Measurements from ENCODE around the gene SPPL2B.
"Not testable (repeated sequence)": the region's sequence is repeated elsewhere in the genome, so short reads cannot be mapped to it uniquely, and the experiment has no call there.

Gene SPPL2B

DNA sequence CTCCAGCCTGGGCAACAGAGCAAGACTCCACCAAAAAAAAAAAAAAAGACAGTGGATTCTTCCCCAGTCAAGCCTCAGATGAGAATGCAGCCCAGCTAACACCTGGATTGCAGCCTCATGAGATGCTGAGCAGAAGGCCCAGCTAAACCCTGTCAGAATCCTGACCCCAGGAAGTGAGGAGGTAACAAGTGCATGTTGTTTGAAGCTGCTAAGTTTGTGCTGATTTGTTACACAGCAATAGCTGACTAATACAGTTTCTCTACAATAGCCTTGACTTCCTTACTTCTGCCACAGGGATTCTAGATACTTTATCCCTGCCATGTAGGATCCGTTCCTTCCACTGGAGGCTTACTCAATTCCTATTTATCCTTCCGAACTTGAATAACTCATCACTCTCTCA, 52.1 kb downstream of the SPPL2B start:
- no peak for DNase-seq (ENCODE audit: low read depth in 2 of 2)

DNA sequence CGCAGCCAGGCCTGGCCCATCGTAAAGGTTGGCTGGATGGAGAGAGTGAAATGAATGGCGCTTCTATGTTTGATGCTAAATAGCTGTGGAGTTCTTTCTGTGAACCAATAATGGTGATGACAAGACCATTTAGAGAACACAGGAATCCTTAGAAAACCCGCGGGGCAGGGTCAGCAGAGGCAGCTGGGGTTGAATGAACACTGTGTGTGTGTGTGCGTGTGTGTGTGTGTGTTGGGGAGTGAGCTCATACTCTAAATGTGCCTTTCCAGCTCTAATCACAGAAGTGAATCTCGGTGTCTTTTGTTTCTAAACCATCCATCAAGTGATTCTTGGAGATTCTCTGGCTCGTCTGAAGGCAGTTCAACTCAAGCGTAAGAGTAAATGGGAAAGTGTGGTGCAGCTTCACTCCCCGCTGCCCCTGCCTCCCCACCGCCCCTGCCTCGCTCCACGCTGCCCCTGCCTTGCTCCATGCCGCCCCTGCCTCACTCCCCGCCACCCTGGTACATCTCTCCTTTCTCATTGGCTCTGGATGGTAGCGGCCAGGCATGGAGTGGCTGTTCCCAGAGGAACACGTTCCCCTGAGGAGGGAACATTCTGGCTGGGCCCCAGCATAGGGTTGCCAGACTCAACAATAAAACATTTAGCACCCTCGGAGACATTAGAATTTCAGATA, 52.8 kb downstream of the SPPL2B start:
- no peak for DNase-seq (ENCODE audit: low read depth in 2 of 2)

DNA sequence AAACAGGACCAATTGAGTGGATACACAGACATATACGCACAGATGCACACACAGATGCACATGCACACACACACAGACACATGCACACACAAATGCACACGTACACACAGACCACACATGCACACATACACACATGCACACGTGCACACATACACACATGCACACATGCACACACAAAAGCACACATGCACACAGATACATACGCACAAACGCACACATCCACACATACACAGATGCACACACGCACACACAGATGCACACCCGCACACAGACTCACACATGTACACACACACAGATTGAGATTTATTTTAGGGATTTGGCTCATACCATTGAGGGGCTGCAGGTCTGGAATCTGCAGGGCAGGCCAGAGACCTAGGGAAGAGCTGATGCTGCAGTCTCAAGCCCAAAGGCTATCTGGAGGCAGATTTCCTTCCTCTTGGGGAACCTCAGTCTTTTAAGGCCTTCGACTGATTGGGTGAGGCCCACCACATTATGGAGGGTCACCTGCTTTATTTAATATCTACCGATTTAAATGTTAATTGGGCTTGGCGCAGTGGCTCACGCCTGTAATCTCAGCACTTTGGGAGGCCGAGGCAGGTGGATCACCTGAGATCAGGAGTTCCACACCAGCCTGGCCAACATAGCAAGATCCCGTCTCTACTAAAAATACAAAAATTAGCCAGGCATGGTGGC, 54.2 kb downstream of the SPPL2B start:
- DNase-seq (ENCODE audit: low read depth in 2 of 2), result no peak

DNA sequence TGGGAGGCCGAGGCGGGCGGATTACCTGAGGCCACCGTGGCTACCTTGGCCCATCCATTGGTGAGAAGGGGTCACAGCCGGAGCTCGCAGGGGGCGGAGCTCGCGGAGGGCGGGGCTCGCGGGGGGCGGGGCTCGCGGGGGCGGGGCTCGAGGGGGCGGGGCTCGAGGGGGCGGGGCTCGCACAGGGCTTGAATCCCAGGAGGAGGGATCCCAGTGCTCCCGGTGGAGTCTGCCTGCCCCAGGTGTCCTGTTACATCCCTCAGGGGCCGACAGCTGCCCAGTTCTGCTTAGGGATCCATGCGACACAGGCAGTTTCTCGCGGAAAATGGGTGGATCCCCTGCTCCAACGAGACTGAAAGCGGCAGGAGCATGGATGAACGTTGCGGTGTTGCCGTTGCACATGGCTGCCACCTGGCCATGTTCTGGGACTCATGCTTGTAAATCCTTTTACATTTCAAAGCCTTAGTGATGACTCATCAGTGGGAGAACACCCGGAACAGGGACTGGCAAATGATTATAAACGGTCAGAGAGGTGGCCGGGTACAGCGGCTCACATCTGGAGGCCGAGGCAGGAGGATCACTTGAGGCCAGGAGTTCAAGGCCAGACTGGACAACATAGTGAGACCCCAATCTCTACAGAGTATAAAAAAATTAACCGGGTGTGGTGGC, 56.7 kb downstream of the SPPL2B start:
- peak in 1 of 2 experiments; percentile 51 for DNase-seq (ENCODE audit: low read depth in 2 of 2)

DNA sequence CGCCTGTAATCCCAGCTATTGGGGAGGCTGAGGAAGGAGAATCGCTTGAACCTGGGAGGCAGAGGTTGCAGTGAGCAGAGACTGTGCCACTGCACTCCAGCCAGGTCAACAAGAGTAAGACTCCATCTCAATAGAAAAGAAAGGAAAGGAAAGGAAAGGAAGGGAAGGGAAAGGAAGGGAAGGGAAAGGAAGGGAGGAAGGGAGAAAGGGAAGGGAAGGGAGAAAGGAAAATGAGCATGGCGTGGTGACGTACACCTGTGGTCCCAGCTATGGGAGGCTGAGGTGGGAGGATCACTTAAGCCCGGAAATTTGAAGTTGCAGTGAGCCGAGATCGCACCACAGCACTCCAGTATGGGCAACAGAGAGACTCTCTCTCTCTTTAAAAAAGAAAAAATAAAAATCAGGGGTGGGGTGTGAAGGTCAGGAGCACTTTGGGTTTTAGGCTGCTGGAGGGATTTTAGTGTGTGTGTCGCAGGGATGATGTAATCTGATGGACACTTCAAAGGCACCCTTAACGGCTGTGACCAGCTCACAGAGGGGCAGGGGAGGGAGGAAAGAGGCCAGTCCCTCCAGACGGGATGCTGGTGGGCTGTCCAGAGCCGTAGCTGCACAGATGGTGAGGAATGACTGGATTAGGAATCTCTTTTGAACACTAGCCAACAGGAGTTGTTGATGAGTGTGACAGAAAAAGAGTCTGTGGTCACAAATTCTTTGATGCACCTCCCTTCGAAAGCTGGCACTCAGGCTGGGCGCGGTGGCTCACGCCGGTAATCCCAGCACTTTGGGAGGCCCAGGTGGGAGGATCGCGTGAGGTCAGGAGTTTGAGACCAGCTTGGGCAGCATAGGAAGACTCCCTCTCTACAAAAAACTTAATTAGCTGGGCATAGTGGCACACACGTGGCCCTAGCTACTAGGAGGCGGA, 59.1 kb downstream of the SPPL2B start:
- DNase-seq (ENCODE audit: low read depth in 2 of 2), result no peak

DNA sequence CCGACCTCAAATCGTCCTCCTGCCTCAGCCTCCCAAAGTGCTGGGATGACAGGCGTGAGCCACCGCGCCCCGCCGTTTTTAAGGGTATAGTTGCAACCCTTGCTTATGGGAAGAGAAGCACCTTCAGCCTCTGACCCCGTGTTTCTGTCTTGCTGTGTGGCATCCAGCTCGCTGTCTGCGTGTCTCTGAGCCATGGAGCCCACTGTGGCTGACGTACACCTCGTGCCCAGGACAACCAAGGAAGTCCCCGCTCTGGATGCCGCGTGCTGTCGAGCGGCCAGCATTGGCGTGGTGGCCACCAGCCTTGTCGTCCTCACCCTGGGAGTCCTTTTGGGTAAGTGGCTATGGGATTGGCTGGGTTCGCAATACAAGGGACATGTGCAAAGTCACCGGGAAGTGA, 61.1 kb downstream of the SPPL2B start:
- no peak for DNase-seq (ENCODE audit: low read depth in 2 of 2)

DNA sequence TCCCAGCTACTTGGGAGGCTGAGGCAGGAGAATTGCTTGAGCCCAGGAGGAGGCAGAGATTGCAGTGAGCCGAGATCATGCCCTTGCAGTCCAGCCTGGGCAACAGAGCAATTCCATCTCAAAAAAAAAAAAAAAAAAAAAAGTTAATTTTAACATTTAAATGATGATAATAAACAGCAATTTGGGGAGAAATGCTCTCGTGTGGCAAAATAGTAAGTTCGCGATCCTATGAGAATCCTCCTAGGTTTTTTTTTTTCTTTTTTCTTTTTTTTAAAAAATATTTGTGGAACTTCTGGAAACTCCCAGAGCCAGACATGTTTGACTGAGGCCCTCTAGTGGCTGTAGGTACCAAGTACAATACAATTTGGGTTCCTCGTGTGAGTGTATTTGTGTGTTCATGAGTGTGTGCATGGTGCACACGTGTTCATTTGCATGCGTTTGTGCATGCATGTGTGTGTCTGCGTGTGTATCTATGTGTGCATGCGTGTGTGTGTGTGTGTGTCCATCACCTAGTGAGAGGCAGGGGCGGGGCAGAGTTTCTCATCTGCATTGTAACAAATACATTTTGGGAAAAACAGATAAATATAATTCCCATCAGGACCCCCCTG, 62.7 kb downstream of the SPPL2B start:
- peak; percentile 47 to 56 for DNase-seq (ENCODE audit: low read depth in 2 of 2)

DNA sequence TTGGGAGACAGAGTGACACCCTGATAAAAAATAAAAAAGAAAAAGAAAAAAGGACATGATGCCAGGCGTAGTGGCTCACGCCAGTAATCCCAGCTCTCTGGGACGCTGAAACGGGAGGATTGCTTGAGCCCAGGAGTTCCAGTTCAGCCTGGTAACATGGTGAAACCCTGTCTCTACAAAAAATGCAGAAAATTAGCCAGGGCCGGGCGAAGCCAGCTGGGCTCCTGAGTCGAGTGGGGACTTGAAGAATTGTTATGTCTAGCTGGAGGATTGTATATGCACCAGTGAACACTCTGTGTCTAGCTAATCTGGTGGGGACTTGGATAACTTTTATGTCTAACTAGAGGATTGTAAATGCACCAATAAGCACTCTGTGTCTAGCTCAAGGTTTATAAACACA, 63.9 kb downstream of the SPPL2B start:
- DNase-seq (ENCODE audit: low read depth in 2 of 2), result no peak

DNA sequence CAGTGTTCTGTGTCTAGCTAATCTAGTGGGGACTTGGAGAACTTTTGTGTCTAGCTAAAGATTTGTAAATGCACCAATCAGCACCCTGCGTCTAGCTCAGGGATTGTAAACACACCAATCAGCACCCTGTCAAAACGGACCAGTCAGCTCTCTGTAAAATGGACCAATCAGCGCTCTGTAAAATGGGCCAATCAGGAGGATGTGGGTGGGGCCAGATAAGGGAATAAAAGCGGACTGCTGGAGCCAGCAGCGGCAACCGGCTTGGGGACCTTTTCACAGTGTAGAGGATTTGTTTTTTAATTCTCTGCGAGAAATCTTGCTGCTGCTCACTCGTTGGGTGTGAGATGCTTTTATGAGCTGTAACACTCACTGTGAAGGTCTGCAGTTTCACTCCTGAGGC, 64.4 kb downstream of the SPPL2B start:
- DNase-seq (ENCODE audit: low read depth in 2 of 2), result not testable (repeated sequence)

DNA sequence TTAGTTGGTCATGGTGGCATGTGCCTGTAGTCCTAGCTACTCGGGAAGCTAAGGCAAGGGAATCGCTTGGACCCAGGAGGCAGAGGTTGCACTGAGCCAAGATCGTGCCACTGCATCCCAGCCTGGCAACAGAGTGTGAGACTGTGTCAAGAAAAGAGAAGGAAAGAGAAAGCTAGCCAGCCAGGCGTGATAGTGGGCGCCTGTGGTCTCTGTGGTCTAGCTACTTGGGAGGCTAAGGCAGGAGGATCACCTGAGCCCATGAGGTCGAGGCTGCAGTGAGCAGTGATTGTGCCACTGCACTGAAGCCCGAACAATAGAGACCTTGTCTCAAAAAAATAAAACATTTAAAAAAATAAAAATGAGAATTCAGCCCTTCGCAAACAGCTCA, 65.6 kb downstream of the SPPL2B start:
- no peak for DNase-seq (ENCODE audit: low read depth in 2 of 2)

DNA sequence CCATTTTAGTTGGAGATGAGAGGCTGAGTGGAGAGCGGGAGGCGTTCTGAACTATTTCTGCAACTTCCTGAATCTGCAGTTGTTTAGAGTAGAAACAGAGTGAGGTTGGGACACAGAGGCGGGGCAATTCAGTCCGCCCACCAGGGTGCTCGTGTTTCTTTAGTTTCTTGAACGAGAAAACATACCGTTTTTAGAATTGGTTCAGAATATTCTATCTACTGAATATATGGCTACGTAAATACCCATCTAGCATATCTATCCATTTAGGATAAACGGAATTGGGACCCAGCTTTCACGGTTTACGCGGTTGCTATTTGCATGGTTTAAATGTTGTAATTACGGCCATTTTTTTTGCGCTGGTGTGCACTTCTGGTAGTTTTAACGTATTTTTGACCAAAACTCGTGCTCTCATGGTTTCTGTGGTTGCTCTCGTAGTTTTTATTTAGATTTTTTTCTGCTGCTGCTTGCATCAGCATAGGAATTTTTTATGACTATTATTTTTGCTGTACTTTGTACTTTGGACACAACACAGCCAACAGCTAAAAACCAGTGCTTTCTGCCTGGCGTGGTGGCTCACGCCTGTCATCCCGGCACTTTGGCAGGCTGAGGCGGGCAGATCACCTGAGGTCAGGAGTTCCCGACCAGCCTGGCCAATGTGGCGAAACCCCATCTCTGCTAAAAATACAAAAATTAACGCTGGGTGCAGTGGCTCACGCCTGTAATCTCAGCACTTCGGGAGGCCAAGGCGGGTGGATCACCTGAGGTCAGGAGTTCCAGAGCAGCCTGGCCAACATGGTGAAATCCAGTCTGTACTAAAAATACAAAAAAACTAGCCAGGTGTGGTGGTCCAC, 66.2 kb downstream of the SPPL2B start:
- DNase-seq (ENCODE audit: low read depth in 2 of 2), result no peak

DNA sequence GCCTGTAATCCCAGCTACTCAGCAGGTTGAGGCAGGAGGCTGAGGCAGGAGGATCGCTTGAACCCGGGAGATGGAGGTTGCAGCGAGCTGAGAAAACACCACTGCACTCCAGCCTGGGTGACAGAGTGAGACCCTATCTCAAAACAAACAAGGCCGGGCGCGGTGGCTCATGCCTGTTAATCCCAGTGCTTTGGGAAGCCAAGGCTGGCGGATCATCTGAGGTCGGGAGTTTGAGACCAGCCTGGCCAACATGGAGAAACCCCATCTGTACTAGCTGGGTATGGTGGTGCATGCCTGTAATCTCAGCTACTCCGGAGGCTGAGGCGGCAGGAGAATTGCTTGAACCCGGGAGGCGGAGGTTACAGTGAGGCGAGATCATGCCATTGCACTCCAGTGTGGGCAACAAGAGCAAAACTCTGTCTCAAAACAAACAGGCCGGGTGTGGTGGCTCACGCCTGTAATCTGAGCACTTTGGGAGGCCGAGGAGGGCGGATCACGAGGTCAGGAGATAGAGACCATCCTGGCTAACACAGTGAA, 66.9 kb downstream of the SPPL2B start:
- DNase-seq (ENCODE audit: low read depth in 2 of 2), result not testable (repeated sequence)

DNA sequence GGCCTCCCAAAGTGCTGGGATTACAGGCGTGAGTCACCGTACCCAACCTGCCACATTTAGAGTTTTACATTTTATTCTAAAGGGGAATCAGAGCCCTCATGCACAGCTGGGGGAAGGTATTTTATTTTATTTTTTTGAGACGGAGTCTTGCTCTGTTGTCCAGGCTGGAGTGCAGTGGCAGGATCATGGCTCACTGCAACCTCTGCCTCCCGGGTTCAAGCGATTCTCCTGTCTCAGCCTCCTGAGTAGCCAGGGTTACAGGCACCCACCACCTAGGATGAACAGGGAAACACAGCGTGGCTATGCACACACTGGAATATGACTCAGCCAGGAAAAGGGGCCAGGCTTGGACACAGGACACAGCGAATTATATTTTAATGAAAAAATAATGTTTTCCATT, 68.7 kb downstream of the SPPL2B start:
- DNase-seq (ENCODE audit: low read depth in 2 of 2), result not testable (repeated sequence)

DNA sequence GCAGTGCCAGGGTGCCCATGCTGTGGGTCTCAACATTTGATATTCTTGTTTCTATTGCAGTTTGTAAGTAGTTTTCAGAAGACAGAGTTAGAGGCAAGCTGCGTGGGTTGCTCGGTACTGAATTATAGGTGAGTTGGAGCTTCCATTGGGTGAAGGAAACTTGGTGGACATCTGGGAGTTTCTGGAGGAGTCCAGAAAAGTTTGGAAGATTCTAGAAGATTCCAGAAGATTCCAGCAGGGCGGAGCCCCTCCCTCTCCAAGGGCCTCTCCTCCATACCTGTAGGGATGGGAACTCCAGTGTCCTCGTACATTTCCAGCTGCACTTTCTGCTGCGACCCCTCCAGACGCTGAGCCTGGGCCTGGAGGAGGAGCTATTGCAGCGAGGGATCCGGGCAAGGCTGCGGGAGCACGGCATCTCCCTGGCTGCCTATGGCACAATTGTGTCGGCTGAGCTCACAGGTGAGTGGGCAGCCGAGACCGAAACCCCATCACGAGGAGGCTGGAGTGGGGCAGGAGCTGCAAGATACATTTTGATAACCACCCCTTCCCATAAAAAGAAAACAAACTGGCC, 70.3 kb downstream of the SPPL2B start:
- DNase-seq (ENCODE audit: low read depth in 2 of 2), result no peak

DNA sequence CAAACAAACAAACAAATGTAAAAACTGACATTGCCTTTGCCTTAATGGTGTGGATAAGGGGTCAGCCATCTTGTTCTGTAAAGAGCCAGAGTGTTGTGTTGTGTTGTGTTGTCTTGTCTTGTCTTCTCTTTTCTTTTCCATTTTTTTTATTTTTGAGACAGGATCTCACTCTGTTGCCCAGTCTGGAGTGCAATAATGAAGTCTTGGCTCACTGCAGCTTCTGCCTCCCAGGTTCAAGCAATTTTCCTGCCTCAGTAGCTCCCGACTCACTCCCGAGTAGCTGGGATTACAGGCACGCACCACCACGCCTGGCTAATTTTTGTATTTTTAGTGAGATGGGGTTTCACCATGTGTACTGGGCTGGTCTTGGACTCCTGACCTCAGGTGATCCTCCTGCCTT, 71.1 kb downstream of the SPPL2B start:
- DNase-seq (ENCODE audit: low read depth in 2 of 2), result no peak
